Endothelial cell (in vitro differentiated cells): ENCODE measurements around the gene FEN1. TPM values are rescaled to one million over a fixed set of nuclear protein-coding genes. Genes with fewer than 3 reads are reported as not detected.

ENCODE experiments used
- DNase-seq: peaks from one replicate; pipeline ENCODE4 v3.0.0; 2021; ENCODE audit warnings: low spot score
- H3K27ac Mint-ChIP-seq: one replicate; pipeline ENCODE4 v1.8.0; 2021; ENCODE audit warnings: mixed read lengths, inconsistent platforms; ENCODE audit not compliant: unreplicated experiment
- H3K27me3 Mint-ChIP-seq: one replicate; pipeline ENCODE4 v1.8.0; 2021; ENCODE audit warnings: mild to moderate bottlenecking, moderate library complexity, mixed read lengths, inconsistent platforms; ENCODE audit not compliant: unreplicated experiment
- H3K36me3 Mint-ChIP-seq: one replicate; pipeline ENCODE4 v1.8.0; 2021; ENCODE audit warnings: mild to moderate bottlenecking, low read depth, mixed read lengths, inconsistent platforms; ENCODE audit not compliant: unreplicated experiment
- H3K4me1 Mint-ChIP-seq: one replicate; pipeline ENCODE4 v1.8.0; 2021; ENCODE audit warnings: mild to moderate bottlenecking, mixed read lengths, inconsistent platforms; ENCODE audit not compliant: unreplicated experiment
- H3K4me3 Mint-ChIP-seq: one replicate; pipeline ENCODE4 v1.8.0; 2021; ENCODE audit warnings: mild to moderate bottlenecking, mixed read lengths, inconsistent platforms; ENCODE audit not compliant: unreplicated experiment
- H3K9me3 Mint-ChIP-seq: one replicate; pipeline ENCODE4 v1.8.0; 2021; ENCODE audit warnings: mixed read lengths, inconsistent platforms; ENCODE audit not compliant: unreplicated experiment
- long read RNA-seq: library from polyadenylated mRNA; unstranded; transcript quantifications from one replicate; pipeline ENCODE4 v2.0.0, GENCODE V29; 2020; ENCODE audit not compliant: unreplicated experiment
- total RNA-seq: library from RNA; stranded (reverse); fragmentation: NEBNext Ultra II Directional; extraction: Animal tissue kit (Norgen Biotek cat#: 25700); gene quantifications from one replicate; pipeline ENCODE4 v1.2.1, GENCODE V29; 2021; ENCODE audit not compliant: unreplicated experiment
- TF ChIP-seq, protein P1 (sequence below): fragments of 200-600 bp; sonication (generic); IDR thresholded peaks from one replicate; pipeline ENCODE4 v1.5.0; 2021; ENCODE audit warnings: antibody characterized with exemption; ENCODE audit not compliant: unreplicated experiment

The FEN1 gene, protein sequence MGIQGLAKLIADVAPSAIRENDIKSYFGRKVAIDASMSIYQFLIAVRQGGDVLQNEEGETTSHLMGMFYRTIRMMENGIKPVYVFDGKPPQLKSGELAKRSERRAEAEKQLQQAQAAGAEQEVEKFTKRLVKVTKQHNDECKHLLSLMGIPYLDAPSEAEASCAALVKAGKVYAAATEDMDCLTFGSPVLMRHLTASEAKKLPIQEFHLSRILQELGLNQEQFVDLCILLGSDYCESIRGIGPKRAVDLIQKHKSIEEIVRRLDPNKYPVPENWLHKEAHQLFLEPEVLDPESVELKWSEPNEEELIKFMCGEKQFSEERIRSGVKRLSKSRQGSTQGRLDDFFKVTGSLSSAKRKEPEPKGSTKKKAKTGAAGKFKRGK
- total RNA-seq: 22.0 TPM
- long read RNA-seq, transcript FEN1-201 (2 exons, 2,296 nt): major isoform, 27 of 27 reads
- long read RNA-seq, partial matches to known transcripts: 0 of 27 reads
- long read RNA-seq, other reads (novel, unspliced or antisense): 0 of 27 reads

DNA sequence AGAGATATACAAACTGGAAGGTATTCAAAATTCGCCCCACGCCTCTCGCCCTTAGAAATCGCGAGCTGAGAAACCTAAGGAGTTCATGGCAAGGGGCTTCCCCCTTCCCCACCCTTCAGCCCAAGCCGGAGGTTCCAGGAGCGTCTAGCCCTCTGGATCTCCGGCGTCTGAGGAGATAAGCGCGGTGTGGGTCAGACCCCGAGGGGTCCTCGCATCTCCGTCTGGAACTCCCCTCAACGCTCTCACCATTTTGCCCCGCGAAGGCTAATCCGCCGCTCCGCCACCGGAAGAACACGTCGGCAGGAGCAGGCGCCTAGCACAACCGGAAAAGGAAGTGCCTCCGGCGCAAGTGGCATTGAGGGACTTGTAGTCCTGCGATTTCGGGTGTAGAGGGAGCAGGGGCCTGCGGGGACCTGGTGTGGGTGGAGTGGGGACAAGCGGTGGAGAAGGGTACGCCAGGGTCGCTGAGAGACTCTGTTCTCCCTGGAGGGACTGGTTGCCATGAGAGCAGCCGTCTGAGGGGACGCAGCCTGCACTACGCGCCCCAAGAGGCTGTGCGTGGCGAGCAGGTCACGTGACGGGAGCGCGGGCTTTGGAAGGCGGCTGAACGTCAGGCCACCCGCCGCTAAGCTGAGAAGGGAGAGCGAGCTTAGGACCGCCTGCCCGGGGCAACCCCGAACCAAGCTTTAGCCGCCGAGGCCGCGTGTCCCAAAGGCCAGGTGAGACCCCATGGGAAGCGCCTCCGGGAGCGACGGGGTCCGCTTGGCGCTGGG is at the start of gene FEN1, which contains the start of gene TMEM258:
Gene FEN1, plus strand, starts transcription at position 602 of the 773 bp plus-strand sequence. CDS start 2,451 bp downstream, outside the sequence.
Gene TMEM258, minus strand, starts transcription at position 290 of the 773 bp plus-strand sequence. Its CDS starts 41 bp downstream, at position 249.
- peaks cover 13% of the 10 kb centered on the region for H3K36me3 Mint-ChIP-seq
- peak; percentile 85 for DNase-seq
- H3K4me3 Mint-ChIP-seq: peak within 1 kb of the TSS; percentile 95
- H3K9me3 Mint-ChIP-seq: no peaks in the 10 kb centered on the region
- peaks cover 17% of the 10 kb centered on the region for H3K4me1 Mint-ChIP-seq
- H3K27ac Mint-ChIP-seq: peak within 1 kb of the TSS; percentile 100
- TF ChIP-seq, protein P1, sequence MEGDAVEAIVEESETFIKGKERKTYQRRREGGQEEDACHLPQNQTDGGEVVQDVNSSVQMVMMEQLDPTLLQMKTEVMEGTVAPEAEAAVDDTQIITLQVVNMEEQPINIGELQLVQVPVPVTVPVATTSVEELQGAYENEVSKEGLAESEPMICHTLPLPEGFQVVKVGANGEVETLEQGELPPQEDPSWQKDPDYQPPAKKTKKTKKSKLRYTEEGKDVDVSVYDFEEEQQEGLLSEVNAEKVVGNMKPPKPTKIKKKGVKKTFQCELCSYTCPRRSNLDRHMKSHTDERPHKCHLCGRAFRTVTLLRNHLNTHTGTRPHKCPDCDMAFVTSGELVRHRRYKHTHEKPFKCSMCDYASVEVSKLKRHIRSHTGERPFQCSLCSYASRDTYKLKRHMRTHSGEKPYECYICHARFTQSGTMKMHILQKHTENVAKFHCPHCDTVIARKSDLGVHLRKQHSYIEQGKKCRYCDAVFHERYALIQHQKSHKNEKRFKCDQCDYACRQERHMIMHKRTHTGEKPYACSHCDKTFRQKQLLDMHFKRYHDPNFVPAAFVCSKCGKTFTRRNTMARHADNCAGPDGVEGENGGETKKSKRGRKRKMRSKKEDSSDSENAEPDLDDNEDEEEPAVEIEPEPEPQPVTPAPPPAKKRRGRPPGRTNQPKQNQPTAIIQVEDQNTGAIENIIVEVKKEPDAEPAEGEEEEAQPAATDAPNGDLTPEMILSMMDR: no peak
- peaks cover 25% of the 10 kb centered on the region for H3K27me3 Mint-ChIP-seq

DNA sequence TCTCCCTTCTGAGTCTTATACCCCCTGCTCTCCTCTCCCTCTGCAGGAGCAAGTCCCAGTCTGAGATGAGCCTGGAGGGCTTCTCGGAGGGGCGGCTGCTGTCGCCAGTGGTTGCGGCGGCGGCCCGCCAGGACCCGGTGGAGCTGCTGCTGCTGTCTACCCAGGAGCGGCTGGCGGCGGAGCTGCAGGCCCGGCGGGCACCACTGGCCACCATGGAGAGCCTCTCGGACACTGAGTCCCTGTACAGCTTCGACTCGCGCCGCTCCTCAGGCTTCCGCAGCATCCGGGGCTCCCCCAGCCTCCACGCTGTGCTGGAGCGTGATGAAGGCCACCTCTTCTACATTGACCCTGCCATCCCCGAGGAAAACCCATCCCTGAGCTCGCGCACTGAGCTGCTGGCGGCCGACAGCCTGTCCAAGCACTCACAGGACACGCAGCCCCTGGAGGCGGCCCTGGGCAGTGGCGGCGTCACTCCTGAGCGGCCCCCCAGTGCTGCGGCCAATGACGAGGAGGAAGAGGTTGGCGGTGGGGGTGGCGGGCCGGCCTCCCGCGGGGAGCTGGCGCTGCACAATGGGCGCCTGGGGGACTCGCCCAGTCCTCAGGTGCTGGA is 49.1 kb upstream of the FEN1 start:
- no peak for DNase-seq
- Mint-ChIP-seq H3K27me3 (peaks cover 15% of the 10 kb centered on the region), H3K9me3 (no peaks in the 10 kb centered on the region), H3K36me3 (no peaks in the 10 kb centered on the region), H3K27ac (no peak overlapping the region), H3K4me1 (no peaks in the 10 kb centered on the region), H3K4me3 (no peak overlapping the region)
- TF ChIP-seq, protein P1: no peak

- H3K27ac Mint-ChIP-seq: no peak overlapping the region
- no peaks in the 10 kb centered on the region for H3K9me3 Mint-ChIP-seq
- DNase-seq: no peak
- no peaks in the 10 kb centered on the region for H3K36me3 Mint-ChIP-seq
- no peak overlapping the region for H3K4me3 Mint-ChIP-seq
- no peaks in the 10 kb centered on the region for H3K4me1 Mint-ChIP-seq
- TF ChIP-seq, protein P1: no peak
- H3K27me3 Mint-ChIP-seq: peaks cover 12% of the 10 kb centered on the region
These were observed 48.5 kb upstream of the FEN1 start for GRCh38 chr11:61744181-61744580.

DNA sequence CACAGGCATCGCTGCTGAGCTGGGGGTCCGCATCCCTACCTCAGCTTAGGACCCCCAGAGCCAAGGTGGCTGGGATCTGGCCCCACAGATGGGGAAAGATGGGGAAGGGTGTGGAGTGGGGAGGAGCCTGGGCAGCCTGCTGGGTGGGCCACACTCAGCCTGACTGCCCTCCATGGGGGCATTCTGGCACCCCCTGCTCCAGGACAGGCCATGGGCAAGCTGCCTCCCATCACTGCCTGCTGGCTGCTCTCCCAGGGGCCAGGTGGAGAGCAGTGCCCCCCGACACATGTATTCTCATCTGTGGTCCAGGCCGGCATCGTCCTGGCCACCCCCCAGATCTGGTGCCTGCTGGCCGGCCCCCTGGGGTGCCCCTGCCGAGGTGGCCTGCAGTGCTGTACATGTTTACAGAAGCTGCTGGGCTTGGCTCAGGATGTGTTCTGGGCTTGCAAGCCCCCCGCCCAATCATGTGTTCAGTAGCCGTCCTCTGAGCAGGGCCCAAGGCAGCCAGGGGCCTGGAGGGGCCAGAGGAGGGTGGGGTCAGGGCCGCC is 48.0 kb upstream of the FEN1 start:
- TF ChIP-seq, protein P1: no peak
- H3K4me3 Mint-ChIP-seq: no peak overlapping the region
- no peaks in the 10 kb centered on the region for H3K9me3 Mint-ChIP-seq

More for the DNA sequence above, 48.0 kb upstream of the FEN1 start:
- Mint-ChIP-seq H3K27ac (no peak overlapping the region), H3K27me3 (peaks cover 12% of the 10 kb centered on the region), H3K36me3 (no peaks in the 10 kb centered on the region), H3K4me1 (peaks cover 3% of the 10 kb centered on the region)
- DNase-seq: no peak
